OCI-LY3 (cell line): ENCODE measurements around the gene RABL2A.
"Not testable (repeated sequence)": the region's sequence is repeated elsewhere in the genome, so short reads cannot be mapped to it uniquely, and the experiment has no call there.

ENCODE experiments used
- H2AFZ ChIP-seq: fragments of 200-600, 300-600 bp; shearing (Covaris generic); 2 replicates; pipeline ENCODE4 v1.6.0; 2014; ENCODE audit warnings: antibody characterized with exemption, low read depth, low read length
- H3K27ac ChIP-seq: fragments of 200-600, 300-600 bp; sonication (generic); 2 replicates; pipeline ENCODE4 v1.5.1; 2014; ENCODE audit warnings: mild to moderate bottlenecking, low read length, moderate library complexity, mixed read lengths
- H3K27me3 ChIP-seq: fragments of 200-600, 300-600 bp; sonication (generic); 2 replicates; pipeline ENCODE4 v1.6.1; 2014; ENCODE audit warnings: low read depth, low read length, mixed read lengths
- H3K36me3 ChIP-seq: fragments of 200-600, 300-600 bp; sonication (generic); replicated peaks from 2 replicates; pipeline ENCODE3; 2014; ENCODE audit warnings: low read depth, low read length, mixed read lengths
- H3K4me1 ChIP-seq: fragments of 300-600, 200-600 bp; sonication (generic); 2 replicates; pipeline ENCODE4 v1.6.1; 2014; ENCODE audit warnings: low read length, mixed read lengths
- H3K4me2 ChIP-seq: fragments of 200-600, 300-600 bp; sonication (generic); 2 replicates; pipeline ENCODE4 v1.6.1; 2014; ENCODE audit warnings: low read length, mixed read lengths
- H3K4me3 ChIP-seq: fragments of 300-600, 200-600 bp; sonication (generic); 2 replicates; pipeline ENCODE4 v1.5.1; 2014; ENCODE audit warnings: antibody characterized with exemption, mild to moderate bottlenecking, low read length, moderate library complexity
- H3K79me2 ChIP-seq: fragments of 300-600, 200-600 bp; shearing (Covaris generic); 2 replicates; pipeline ENCODE4 v1.6.1; 2014; ENCODE audit warnings: mild to moderate bottlenecking, low read length, mixed read lengths
- H3K9ac ChIP-seq: fragments of 300-600, 200-600 bp; shearing (Covaris generic); 2 replicates; pipeline ENCODE4 v1.6.0; 2014; ENCODE audit warnings: mild to moderate bottlenecking, low read length, moderate library complexity
- H3K9me3 ChIP-seq: fragments of 200-600, 300-600 bp; shearing (Covaris generic); 2 replicates; pipeline ENCODE4 v1.6.1; 2014; ENCODE audit warnings: low read length, mixed read lengths; ENCODE audit not compliant: insufficient read depth
- H4K20me1 ChIP-seq: fragments of 200-600, 300-600 bp; sonication (generic); 2 replicates; pipeline ENCODE4 v1.6.1; 2016; ENCODE audit warnings: low read length, mixed read lengths; ENCODE audit not compliant: insufficient read depth

Gene RABL2A

DNA sequence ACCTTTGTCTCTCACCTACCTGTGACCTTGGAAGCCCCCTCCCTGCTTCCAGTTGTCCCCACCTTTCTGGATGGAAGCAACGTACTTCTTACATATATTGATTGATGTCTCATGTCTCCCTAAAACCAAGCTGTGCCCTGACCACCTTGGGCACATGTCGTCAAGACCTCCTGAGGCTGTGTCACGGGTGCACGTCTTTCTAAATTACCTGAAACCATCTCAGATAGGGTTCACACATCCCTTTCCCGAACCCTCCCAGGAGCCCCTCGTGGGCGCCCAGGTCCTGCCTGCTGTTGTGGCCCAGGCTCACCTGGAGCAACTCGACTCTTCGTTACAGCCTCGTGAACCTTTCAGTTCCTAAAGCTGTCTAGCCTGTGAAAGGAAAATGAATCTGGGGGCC is 1.2 kb upstream of the RABL2A start:
- not testable (repeated sequence) for H2AFZ ChIP-seq, H3K9me3 ChIP-seq, H3K4me1 ChIP-seq, H3K9ac ChIP-seq, H3K36me3 ChIP-seq, H3K27ac ChIP-seq, H3K79me2 ChIP-seq, H3K27me3 ChIP-seq, H4K20me1 ChIP-seq
- H3K4me3 ChIP-seq = peak overlapping the region; percentile 56; the same call in 1 of the 2 replicates
- peak overlapping the region; percentile 67 for H3K4me2 ChIP-seq

DNA sequence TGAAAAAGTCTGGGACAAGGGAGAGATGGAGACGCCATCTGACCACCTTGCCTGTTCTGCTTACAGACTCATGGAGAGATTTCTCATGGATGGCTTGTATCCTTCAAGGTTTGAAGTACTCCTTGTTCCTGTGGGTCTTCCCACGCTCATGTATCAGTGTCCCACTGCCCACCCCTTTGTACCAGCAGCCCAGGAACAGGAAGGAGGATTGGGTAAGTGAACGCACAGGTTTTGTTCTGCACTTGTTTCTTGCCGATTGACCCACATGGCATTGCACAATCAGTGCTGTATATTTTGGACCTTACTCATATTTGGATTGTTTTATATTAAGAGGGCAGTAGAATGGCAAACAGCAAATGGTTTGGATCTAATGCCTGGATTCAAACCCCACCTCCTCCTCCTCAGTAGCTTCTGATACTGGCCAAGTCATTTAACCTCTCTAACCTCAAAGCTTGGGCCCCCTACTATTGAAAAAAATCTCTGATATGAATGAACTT is 5.8 kb downstream of the RABL2A start:
- H3K27ac ChIP-seq, H3K27me3 ChIP-seq, H3K9ac ChIP-seq, H3K4me3 ChIP-seq, H3K9me3 ChIP-seq, H2AFZ ChIP-seq, H3K4me1 ChIP-seq, H3K36me3 ChIP-seq, H3K4me2 ChIP-seq, H3K79me2 ChIP-seq, H4K20me1 ChIP-seq: not testable (repeated sequence)

DNA sequence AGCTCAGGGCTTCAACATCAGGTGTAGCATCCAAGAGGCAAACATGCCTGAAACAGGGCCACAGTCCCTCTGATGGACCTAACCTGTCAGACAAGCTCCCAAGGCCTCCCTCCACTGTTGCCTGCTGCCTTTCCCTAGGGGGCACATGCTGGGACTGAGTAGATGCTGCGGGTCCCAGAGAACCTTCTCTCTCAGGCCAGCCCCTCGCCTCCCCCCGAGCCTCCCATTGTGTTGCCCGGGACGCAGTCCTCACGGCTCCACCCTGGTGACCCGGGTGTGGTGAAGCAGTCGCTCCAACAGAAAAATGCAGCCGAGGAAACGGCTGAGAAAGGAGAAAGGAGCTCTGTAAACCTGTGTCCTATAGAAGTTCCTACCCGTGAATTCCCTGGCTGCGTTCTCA is 8.3 kb downstream of the RABL2A start:
- H3K4me3 ChIP-seq, H3K27ac ChIP-seq, H3K4me1 ChIP-seq: not testable (repeated sequence)

DNA sequence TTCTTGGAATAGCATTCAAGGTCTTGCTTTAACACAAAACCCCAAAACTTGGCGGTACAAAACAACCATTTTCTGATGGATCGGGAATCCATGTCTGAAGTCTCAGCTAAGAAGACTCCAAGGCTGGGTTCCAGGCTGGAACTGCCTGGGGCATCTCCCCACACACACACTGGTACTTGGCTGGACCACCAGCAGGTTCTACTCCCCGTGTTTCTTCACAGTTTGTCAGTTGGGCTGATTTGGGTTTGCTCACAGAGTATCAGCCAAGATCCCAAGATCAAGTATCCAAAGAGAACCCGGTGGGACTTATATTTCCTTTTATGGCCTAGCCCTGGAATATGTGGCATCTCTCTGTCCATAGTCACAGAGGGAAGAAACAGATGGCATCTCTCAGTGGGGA is 9.2 kb downstream of the RABL2A start:
- H3K36me3 ChIP-seq, H3K27ac ChIP-seq, H3K9me3 ChIP-seq, H3K79me2 ChIP-seq, H3K4me3 ChIP-seq, H2AFZ ChIP-seq, H3K27me3 ChIP-seq, H3K4me1 ChIP-seq, H3K9ac ChIP-seq, H4K20me1 ChIP-seq, H3K4me2 ChIP-seq: not testable (repeated sequence)

More for the DNA sequence above, 8.3 kb downstream of the RABL2A start:
- not testable (repeated sequence) for H3K9ac ChIP-seq, H3K36me3 ChIP-seq, H3K79me2 ChIP-seq, H4K20me1 ChIP-seq, H3K9me3 ChIP-seq, H2AFZ ChIP-seq, H3K27me3 ChIP-seq, H3K4me2 ChIP-seq

DNA sequence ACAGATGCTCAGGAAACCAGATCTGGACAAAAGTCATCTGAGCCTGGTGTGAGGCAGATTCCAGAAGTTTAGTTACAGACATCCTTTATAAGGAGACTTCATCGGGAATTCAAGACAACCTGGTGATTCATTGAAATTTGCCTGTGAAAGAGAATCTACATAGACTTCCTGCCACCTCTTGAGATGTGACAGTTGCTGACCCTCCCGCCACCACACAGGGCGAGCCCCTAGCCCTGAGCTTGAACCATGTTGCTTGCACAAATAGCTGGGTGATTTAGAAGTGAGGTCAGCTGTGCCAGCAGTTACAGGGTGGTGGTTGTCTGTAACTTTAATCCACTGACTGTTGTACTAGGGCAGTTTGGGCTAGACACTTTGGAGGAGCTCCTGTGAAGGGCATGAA is 11.0 kb downstream of the RABL2A start:
- not testable (repeated sequence) for H3K27ac ChIP-seq, H2AFZ ChIP-seq, H3K27me3 ChIP-seq, H3K4me3 ChIP-seq, H3K4me1 ChIP-seq, H3K9me3 ChIP-seq, H4K20me1 ChIP-seq, H3K9ac ChIP-seq, H3K36me3 ChIP-seq, H3K79me2 ChIP-seq, H3K4me2 ChIP-seq

DNA sequence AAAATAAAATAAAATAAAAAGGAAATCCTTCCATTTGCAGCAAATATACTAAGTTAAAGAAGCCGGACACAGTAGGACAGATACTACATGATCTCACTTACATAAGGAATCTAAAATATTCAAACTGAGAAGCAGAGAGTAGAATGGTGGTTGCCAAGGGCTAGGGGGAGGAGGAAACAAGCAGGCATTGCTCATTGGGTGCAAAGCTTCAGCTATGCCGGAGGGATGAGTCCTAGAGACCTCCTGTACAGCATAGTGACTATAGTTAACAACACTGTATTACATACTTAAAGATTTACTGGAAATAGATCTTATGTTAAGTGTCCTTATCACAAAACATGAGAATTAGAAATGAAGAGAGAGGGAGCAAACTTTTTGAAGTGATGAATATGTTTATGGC is 19.2 kb downstream of the RABL2A start:
- H3K27ac ChIP-seq, H4K20me1 ChIP-seq, H3K4me3 ChIP-seq, H3K4me1 ChIP-seq, H3K4me2 ChIP-seq, H2AFZ ChIP-seq, H3K9me3 ChIP-seq, H3K27me3 ChIP-seq, H3K79me2 ChIP-seq, H3K36me3 ChIP-seq, H3K9ac ChIP-seq: not testable (repeated sequence)

DNA sequence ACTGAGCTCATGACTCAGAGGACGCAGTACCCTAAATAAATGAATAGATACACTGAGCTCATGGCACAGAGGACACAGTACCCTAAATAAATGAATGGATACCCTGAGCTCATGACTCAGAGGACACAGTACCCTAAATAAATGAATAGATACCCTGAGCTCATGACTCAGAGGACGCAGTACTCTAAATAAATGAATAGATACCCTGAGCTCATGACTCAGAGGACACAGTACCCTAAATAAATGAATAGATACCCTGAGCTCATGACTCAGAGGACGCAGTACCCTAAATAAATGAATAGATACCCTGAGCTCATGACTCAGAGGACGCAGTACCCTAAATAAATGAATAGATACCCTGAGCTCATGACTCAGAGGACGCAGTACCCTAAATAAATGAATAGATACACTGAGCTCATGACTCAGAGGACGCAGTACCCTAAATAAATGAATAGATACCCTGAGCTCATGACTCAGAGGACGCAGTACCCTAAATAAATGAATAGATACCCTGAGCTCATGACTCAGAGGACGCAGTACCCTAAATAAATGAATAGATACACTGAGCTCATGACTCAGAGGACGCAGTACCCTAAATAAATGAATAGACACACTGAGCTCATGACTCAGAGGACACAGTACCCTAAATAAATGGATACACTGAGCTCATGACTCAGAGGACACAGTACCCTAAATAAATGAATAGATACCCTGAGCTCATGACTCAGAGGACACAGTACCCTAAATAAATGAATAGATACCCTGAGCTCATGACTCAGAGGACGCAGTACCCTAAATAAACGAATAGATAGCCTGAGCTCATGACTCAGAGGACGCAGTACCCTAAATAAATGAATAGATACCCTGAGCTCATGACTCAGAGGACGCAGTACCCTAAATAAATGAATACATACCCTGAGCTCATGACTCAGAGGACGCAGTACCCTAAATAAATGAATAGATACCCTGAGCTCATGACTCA is 24.1 kb downstream of the RABL2A start:
- H3K9me3 ChIP-seq, H3K4me3 ChIP-seq, H3K4me2 ChIP-seq, H3K27ac ChIP-seq, H3K27me3 ChIP-seq, H3K79me2 ChIP-seq, H2AFZ ChIP-seq, H3K4me1 ChIP-seq, H4K20me1 ChIP-seq, H3K9ac ChIP-seq, H3K36me3 ChIP-seq: not testable (repeated sequence)

DNA sequence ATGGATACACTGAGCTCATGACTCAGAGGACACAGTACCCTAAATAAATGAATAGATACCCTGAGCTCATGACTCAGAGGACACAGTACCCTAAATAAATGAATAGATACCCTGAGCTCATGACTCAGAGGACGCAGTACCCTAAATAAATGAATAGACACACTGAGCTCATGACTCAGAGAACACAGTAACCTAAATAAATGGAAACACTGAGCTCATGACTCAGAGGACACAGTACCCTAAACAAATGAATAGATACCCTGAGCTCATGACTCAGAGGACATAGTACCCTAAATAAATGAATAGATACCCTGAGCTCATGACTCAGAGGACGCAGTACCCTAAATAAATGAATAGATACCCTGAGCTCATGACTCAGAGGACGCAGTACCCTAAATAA is 25.5 kb downstream of the RABL2A start:
- not testable (repeated sequence) for H3K79me2 ChIP-seq, H3K27me3 ChIP-seq, H3K27ac ChIP-seq, H3K4me3 ChIP-seq, H3K4me1 ChIP-seq, H3K9ac ChIP-seq, H3K4me2 ChIP-seq, H3K9me3 ChIP-seq, H4K20me1 ChIP-seq, H3K36me3 ChIP-seq, H2AFZ ChIP-seq

DNA sequence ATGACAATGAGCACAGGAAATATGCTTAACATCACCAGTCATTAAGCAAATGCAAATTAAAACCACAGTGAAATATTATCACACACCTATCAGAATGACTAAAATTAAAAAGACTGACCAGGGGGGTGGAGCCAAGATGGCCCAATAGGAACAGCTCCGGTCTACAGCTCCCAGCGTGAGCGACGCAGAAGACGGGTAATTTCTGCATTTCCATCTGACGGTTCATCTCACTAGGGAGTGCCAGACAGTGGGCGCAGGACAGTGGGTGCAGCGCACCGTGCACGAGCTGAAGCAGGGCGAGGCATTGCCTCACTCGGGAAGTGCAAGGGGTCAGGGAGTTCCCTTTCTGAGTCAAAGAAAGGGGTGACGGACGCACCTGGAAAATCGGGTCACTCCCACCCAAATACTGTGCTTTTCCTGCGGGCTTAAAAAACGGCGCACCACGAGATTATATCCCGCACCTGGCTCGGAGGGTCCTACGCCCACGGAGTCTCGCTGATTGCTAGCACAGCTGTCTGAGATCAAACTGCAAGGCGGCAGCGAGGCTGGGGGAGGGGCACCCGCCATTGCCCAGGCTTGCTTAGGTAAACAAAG is 29.1 kb downstream of the RABL2A start:
- not testable (repeated sequence) for H3K79me2 ChIP-seq, H3K4me1 ChIP-seq, H3K27me3 ChIP-seq, H3K27ac ChIP-seq, H3K36me3 ChIP-seq, H4K20me1 ChIP-seq, H2AFZ ChIP-seq, H3K9me3 ChIP-seq
- Histone ChIP-seq H3K4me2 (peak overlapping the region; percentile 61), H3K4me3 (peak overlapping the region; percentile 70), H3K9ac (peak overlapping the region; percentile 27; the same call in 1 of the 2 replicates)
